Panc1 (cell line): Measurements from ENCODE around the gene SDK1. TPM values are rescaled to one million over a fixed set of nuclear protein-coding genes. Genes with fewer than 3 reads are reported as not detected.

ENCODE experiments used
- ATAC-seq: fragments of 200-7000 bp; cut with Tn5 transposase; 2 replicates; pipeline ENCODE4 v1.9.1; 2020; ENCODE audit warnings: mild to moderate bottlenecking, moderate library complexity
- BruUV-seq: library from RNA; stranded (reverse); fragments of 400-500 nt; replicated peaks from 2 replicates; lab custom pipeline; 2021; lab: Mats Ljungman, UMichigan
- CTCF ChIA-PET: fragments of 300-600 bp; sonication (Branson Sonifier 250); formaldehyde crosslinking; loops from one replicate; lab custom pipeline; 2022; ENCODE audit warnings: antibody characterized with exemption; lab: Charles Lee
- POLR2A ChIA-PET: fragments of 300-600 bp; sonication (Branson Sonifier 250); formaldehyde crosslinking; loops from one replicate; lab custom pipeline; 2022; ENCODE audit warnings: antibody characterized with exemption; lab: Charles Lee
- DNase-seq: peaks from one replicate; pipeline ENCODE4 v3.0.0-alpha.2; 2010; ENCODE audit warnings: low read depth, low spot score
- H3K27ac ChIP-seq: 2 replicates; pipeline ENCODE4 v1.5.1; 2011; ENCODE audit warnings: mild to moderate bottlenecking, low read length, inconsistent platforms
- H3K27me3 ChIP-seq: fragments of 200-500 bp; sonication (Bioruptor generic); 2 replicates; pipeline ENCODE4 v1.6.0; 2014; ENCODE audit warnings: low read length, inconsistent platforms; ENCODE audit not compliant: control insufficient read depth, insufficient read depth
- H3K36me3 ChIP-seq: fragments of 200-500 bp; sonication (Bioruptor generic); 2 replicates; pipeline ENCODE4 v1.5.1; 2014; ENCODE audit warnings: inconsistent platforms, mild to moderate bottlenecking, low read length, moderate library complexity; ENCODE audit not compliant: control insufficient read depth, insufficient read depth
- H3K4me1 ChIP-seq: 2 replicates; pipeline ENCODE4 v1.5.1; 2011; ENCODE audit warnings: inconsistent platforms, mild to moderate bottlenecking, low read length, moderate library complexity; ENCODE audit not compliant: control insufficient read depth, insufficient read depth
- H3K4me3 ChIP-seq, 2 experiments: 2 replicates each; pipeline ENCODE4 v1.5.1; 2011 to 2012; ENCODE audit warnings: low read depth in 2 of 2, low read length in 2 of 2, mild to moderate bottlenecking in 2 of 2, inconsistent platforms in 1 of 2, moderate library complexity in 1 of 2
- H3K9me3 ChIP-seq: fragments of 200-500 bp; sonication (Bioruptor generic); 2 replicates; pipeline ENCODE4 v1.5.1; 2014; ENCODE audit warnings: low read depth, mild to moderate bottlenecking, inconsistent platforms, low read length, moderate library complexity; ENCODE audit not compliant: control insufficient read depth, insufficient read depth
- CTCF ChIP-seq: fragments of 450-650 bp; IDR thresholded peaks from 2 replicates; pipeline ENCODE4 v1.5.1; 2017; ENCODE audit warnings: mild to moderate bottlenecking
- POLR2AphosphoS5 ChIP-seq: IDR thresholded peaks from 2 replicates; pipeline ENCODE4 v1.6.1; 2012; ENCODE audit warnings: mild to moderate bottlenecking, low read depth, low read length, moderate library complexity
- REST ChIP-seq, 2 experiments: IDR thresholded peaks; 2 replicates each; pipeline ENCODE4 v1.6.1; 2011 to 2012; ENCODE audit warnings: low read depth in 2 of 2, control low read depth in 1 of 2, low read length in 1 of 2, mild to moderate bottlenecking in 1 of 2, moderate library complexity in 1 of 2; ENCODE audit not compliant: insufficient read depth in 1 of 2
- SIN3A ChIP-seq: IDR thresholded peaks from 2 replicates; pipeline ENCODE4 v1.6.1; 2012; ENCODE audit warnings: low read depth, mild to moderate bottlenecking, low read length, moderate library complexity, borderline replicate concordance; ENCODE audit not compliant: insufficient read depth
- TCF7L2 ChIP-seq: IDR thresholded peaks from 2 replicates; pipeline ENCODE4 v1.6.1; 2011; ENCODE audit warnings: mild to moderate bottlenecking, low read depth, low read length, inconsistent platforms
- in situ Hi-C: cut with HindIII; loops from 2 replicates; pipeline ENCODE4 v1.10.0; 2016; ENCODE audit warnings: low sequenced_read_pairs, low pct_unique_long_range_greater_than_20kb
- intact Hi-C: fragments of 100-400 bp; cut with micrococcal nuclease; formaldehyde crosslinking; loops from one replicate; pipeline ENCODE4 v1.10.0; 2022; ENCODE audit not compliant: unreplicated experiment
- total RNA-seq: library from RNA; stranded (reverse); gene quantifications from one replicate; pipeline ENCODE4 v1.2.1, GENCODE V29; 2021; ENCODE audit not compliant: unreplicated experiment

The SDK1 gene
- total RNA-seq, 1 experiment from 2014 or later: 47.4 TPM

GRCh38 chr7:4198301-4198700, 897.2 kb downstream of the SDK1 start:
- H3K4me3 ChIP-seq: no peak overlapping the region
- H3K27ac ChIP-seq: no peak overlapping the region
- TF ChIP-seq SIN3A (no peak), CTCF (no peak), REST (IDR thresholded peaks at IDR 0.05; ENCODE audit: insufficient read depth in 1 of 2, low read depth in 2 of 2, low read length in 1 of 2) (no peak), POLR2AphosphoS5 (no peak), TCF7L2 (no peak)
- DNase-seq: no peak
- in situ Hi-C loops: no loop called here
- ChIA-PET CTCF (no interaction called here), POLR2A (interaction anchor here (0.6 to 0.7 kb wide), 2 partner anchors 890 to 1346 kb away, joined by 5 to 6 read pairs; no protein-coding TSS in a partner anchor)
- no TSS peak for BruUV-seq
- no peaks in the 10 kb centered on the region for H3K4me1 ChIP-seq
- intact Hi-C loops: no loop called here
- H3K27me3 ChIP-seq: no peaks in the 10 kb centered on the region
- no peaks in the 10 kb centered on the region for H3K36me3 ChIP-seq
- no peak for ATAC-seq
- H3K9me3 ChIP-seq: no peaks in the 10 kb centered on the region

- CTCF ChIA-PET: no interaction called here
- Histone ChIP-seq H3K9me3 (no peaks in the 10 kb centered on the region), H3K4me1 (no peaks in the 10 kb centered on the region), H3K4me3 (no peak overlapping the region), H3K27me3 (no peaks in the 10 kb centered on the region), H3K36me3 (no peaks in the 10 kb centered on the region), H3K27ac (no peak overlapping the region)
- ATAC-seq: no peak
- TF ChIP-seq POLR2AphosphoS5 (no peak), CTCF (no peak), TCF7L2 (no peak), REST (IDR thresholded peaks at IDR 0.05; ENCODE audit: insufficient read depth in 1 of 2, low read depth in 2 of 2, low read length in 1 of 2) (no peak), SIN3A (no peak)
- no peak for DNase-seq
- BruUV-seq: no TSS peak
- POLR2A ChIA-PET: no interaction called here
- in situ Hi-C loops: no loop called here
- intact Hi-C loops: no loop called here
These were observed 899.6 kb downstream of the SDK1 start for GRCh38 chr7:4200546-4201094.
